NCI-H128 (cell line): ENCODE measurements around the gene CGA.
"Not testable (repeated sequence)": the region's sequence is repeated elsewhere in the genome, so short reads cannot be mapped to it uniquely, and the experiment has no call there.

ENCODE experiments used
- DNase-seq: peaks from one replicate; lab custom pipeline; 2025; ENCODE audit not compliant: unreplicated experiment; lab: John Stamatoyannopoulos, UW

CGA gene

DNA sequence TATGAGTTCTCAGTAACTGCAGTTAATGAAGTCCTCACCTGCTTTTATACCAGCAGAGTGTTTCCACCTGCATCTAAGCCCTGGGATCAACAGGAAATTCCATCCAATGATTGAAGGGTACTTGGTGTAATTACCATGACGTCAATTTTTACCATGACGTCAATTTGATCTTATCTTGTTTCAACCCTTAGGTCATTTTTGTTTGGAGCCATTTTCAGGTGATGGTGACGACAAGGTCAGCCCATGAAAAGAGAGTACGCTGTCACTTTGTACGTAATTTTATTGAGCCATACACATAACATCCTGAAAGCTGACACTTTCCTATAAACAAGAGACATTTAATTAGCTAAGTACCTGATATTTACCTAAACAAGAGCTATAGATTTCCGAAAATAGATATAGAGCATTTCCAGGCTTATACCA is at the start of gene CGA:
TSS of gene CGA (minus strand) at position 20 of the 423 bp plus-strand sequence. CDS start 6,906 bp downstream, outside the sequence.
- no peak for DNase-seq

DNA sequence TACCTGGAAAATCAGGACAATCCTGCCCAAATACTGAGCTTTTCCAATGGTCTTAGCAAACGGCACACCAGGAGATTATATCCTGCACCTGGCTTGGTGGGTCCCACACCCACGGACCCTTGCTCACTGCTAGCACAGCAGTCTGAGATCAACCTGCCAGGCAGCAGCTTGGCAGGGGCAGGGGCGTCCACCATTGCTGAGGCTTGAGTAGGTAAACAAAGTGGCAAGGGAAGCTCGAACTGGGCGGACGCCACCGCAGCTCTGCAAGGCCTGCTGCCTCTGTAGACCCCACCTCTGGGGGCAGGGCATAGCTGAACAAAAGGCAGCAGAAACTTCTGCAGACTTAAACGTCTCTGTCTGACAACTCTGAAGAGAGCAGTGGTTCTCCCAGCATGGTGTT is 45.0 kb upstream of the CGA start:
- DNase-seq: not testable (repeated sequence)

GRCh38 chr6:87139236-87139635 is 44.3 kb upstream of the CGA start:
- DNase-seq: peak; percentile 48

- no peak for DNase-seq
Observed at GRCh38 chr6:87136963-87137362, 42.1 kb upstream of the CGA start.

- DNase-seq: no peak
Observed at GRCh38 chr6:87127737-87128136, 32.8 kb upstream of the CGA start.

- no peak for DNase-seq
Observed at GRCh38 chr6:87126501-87126900, 31.6 kb upstream of the CGA start.

DNA sequence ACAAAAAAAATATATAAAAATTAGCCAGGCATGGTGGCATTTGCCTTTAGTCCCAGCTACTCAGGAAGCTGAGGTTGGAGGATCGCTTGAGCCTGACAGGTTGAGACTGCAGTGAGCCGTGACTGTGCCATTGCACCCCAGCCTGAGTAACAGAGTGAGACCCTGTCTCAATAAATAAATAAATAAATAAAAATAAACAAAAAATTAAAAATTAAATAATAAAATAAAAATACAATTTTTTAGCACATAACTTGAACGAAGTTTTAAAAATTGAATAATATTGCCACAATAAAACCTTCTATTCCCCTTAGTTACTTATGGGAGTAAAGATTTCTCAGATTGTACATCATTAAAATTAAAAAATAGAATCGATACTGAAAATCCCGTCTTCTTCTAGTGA is 29.2 kb upstream of the CGA start:
- DNase-seq: no peak

DNA sequence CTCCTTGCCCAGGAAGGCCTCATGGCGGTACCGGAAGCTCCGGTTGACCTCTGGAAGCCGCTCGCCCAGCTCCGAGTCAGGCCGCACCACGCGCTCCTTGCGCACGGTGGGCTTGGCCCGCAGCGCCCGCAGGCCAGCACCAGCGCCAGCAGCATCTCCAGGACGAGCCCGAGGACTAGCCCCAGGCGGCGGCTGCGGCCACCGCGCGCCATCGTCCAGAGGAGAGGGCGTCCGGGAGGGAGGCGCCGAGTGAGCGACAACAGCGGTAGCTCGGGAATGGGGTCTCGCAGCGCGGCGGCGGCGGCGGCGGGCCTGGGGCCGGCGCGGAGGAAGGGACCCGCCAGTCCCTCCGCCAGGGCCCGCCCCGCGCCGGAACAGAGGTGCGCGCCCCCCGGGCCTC is 27.6 kb upstream of the CGA start:
- no peak for DNase-seq

- no peak for DNase-seq
Observed at GRCh38 chr6:87118054-87118453, 23.1 kb upstream of the CGA start.

- DNase-seq: no peak
Observed at GRCh38 chr6:87116922-87117321, 22.0 kb upstream of the CGA start.

DNA sequence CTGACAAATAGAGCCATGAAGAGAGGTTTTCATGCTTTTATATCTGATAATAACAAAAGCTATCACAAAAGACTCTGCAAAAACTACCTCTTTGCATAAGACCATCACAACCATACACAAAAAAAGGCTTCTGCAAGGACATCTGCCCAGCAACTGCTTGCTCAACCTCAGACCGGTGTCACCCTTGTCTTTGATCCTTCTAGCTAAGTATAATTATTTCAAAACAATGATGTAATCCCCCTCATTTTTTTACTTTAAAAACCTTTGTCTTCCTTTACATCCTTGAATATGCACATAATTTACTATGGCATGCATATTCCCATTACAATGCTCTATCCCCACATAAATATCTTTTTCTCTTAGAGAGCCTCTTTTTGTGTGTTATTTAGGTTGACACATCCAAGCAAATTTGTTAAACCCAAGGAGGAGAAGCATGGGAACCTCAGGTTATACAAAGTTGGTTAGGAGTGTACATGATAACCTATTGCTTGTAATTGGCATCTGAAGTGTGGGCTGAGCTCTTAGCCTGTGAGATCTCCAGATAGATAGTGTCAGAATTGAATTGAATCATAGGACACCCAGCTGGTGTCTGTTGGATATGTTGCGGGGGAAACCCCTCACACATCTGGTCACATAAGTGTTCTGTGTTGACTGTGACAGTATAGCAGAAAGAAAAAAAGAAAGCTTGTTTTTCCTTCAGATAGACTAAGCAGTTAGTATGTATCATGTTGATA is 20.7 kb upstream of the CGA start:
- DNase-seq: no peak

- no peak for DNase-seq
Observed at GRCh38 chr6:87110636-87111035, 15.7 kb upstream of the CGA start.

DNA sequence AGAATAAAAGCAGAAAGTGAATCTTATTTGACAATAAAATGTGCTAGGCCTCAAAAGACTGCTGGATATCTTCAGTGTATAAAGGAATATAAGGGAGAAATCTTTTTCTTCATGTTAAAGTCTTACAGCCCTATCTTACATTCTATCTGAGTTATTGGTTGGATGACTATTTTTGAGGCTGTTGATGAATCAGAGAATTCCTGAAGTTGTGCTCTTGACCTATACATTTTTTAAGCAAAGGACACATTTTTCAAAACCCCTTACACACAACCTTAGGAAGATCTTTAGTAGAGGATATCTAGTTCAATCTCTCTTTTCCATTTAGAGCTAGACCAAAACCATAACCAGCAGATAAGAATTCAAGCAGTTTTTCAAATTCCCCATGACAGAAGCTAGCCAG is 10.9 kb upstream of the CGA start:
- DNase-seq: no peak

GRCh38 chr6:87104667-87105066 is 9.8 kb upstream of the CGA start:
- DNase-seq: no peak

DNA sequence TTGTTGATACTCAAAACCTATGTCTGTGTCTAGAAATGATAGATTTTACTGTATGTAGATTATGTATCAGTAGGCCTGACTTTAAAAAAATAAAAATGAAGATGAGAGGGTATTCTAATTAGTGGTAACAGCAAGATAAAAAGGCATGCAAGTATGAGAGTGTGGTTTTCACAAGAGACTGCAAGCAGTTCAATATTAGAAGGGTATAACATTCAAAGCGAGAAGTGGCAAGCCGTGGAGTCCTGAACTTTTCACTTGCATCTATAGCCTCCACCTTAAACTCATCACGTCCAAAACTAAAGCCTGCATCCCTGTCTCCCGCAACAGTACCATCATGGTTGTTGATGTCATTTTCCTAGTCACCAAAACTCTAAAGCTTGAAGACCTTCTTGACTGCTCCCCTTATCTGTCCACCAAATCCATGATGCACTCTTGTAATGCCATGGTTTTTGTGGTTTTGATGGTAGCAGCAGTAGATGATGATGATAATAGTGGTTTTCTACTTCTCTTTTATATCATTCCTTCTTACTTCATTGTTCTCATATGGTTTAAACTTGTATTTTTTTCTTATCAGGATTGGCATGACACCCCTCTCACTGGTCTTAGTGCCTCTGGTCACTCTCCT is 9.2 kb upstream of the CGA start:
- DNase-seq: no peak

GRCh38 chr6:87102151-87102621 is 7.3 kb upstream of the CGA start:
- DNase-seq: no peak

DNA sequence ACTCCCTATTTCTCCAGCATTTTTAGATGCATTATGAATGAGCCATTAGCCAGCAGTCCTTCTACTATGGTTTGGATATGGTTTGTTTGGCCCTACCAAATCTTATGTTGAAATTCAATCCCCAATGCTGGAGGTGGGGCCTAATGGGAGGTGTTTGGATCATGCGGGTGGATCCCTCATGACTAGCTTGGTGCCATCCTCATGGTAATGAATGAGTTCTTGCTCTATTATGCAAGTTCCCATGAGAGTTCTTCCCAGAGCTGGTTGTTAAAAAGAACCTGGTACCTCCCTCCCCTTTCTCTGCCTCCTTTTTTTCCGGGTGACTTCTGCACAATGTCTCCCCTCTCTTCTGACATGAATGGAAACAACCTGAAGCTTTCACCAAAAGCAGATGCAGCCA is 6.2 kb upstream of the CGA start:
- no peak for DNase-seq

- DNase-seq: no peak
Observed at GRCh38 chr6:87100216-87100615, 5.3 kb upstream of the CGA start.

GRCh38 chr6:87099472-87099871 is 4.6 kb upstream of the CGA start:
- DNase-seq: no peak

- DNase-seq: no peak
Observed at GRCh38 chr6:87094576-87094975, 330 bp downstream of the CGA start.

DNA sequence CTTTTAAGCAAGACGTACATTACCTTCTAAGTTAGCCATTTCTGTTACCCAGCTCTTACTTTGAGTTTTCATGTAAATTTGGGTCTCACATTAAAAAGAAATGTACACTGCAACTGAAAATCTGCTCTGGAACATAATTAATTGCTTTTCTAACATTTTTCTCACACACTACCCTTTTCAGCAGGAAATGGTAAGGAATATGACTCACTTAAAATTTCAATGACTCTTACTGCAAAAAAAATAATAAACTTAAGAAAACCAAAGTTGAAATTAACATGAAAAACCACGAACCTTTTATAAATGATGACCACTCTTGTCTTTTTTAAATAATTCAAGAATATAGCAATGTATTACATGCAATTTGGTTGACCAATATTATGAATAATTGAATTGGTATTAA is 1.3 kb downstream of the CGA start:
- DNase-seq: no peak

- DNase-seq: no peak
Observed at GRCh38 chr6:87093199-87093598, 1.7 kb downstream of the CGA start.

- DNase-seq: no peak
Observed at GRCh38 chr6:87092435-87092834, 2.5 kb downstream of the CGA start.
